H9 (cell line): ENCODE data around the gene MMEL1. TPM values are rescaled to one million over a fixed set of nuclear protein-coding genes. Genes with fewer than 3 reads are reported as not detected.

Experiments
- DNase-seq: peaks from one replicate; pipeline ENCODE4 v3.0.0-alpha.2; 2017
- H2AFZ ChIP-seq: one replicate; pipeline ENCODE4 v1.6.1; 2013; ENCODE audit warnings: mild to moderate bottlenecking, low read length, control low read depth, moderate library complexity
- H2AK5ac ChIP-seq: 2 replicates; pipeline ENCODE4 v1.6.1; 2013; ENCODE audit warnings: low read length, control low read depth, mixed read lengths; ENCODE audit not compliant: insufficient read length
- H2BK120ac ChIP-seq: one replicate; pipeline ENCODE4 v1.6.1; 2013; ENCODE audit warnings: low read depth, mild to moderate bottlenecking, low read length, control low read depth, inconsistent platforms; ENCODE audit not compliant: poor library complexity, severe bottlenecking
- H2BK12ac ChIP-seq: 2 replicates; pipeline ENCODE4 v1.6.1; 2013; ENCODE audit warnings: low read length, control low read depth, mixed read lengths, low read depth; ENCODE audit not compliant: insufficient read length
- H2BK15ac ChIP-seq: 2 replicates; pipeline ENCODE4 v1.6.1; 2013; ENCODE audit warnings: low read depth, low read length, control low read depth
- H2BK20ac ChIP-seq: one replicate; pipeline ENCODE4 v1.6.1; 2013; ENCODE audit warnings: low read depth, mild to moderate bottlenecking, low read length, control low read depth, inconsistent platforms; ENCODE audit not compliant: poor library complexity, severe bottlenecking
- H2BK5ac ChIP-seq: 2 replicates; pipeline ENCODE4 v1.6.1; 2013; ENCODE audit warnings: low read length, control low read depth, mixed read lengths; ENCODE audit not compliant: insufficient read length
- H3K14ac ChIP-seq: 2 replicates; pipeline ENCODE4 v1.6.1; 2013; ENCODE audit warnings: low read length, control low read depth; ENCODE audit not compliant: insufficient read depth
- H3K18ac ChIP-seq: 2 replicates; pipeline ENCODE4 v1.6.1; 2013; ENCODE audit warnings: low read depth, mild to moderate bottlenecking, mixed read lengths, low read length, control low read depth; ENCODE audit not compliant: insufficient read length
- H3K23ac ChIP-seq: 2 replicates; pipeline ENCODE4 v1.6.1; 2013; ENCODE audit warnings: low read length, control low read depth, mixed read lengths, low read depth; ENCODE audit not compliant: insufficient read length
- H3K23me2 ChIP-seq: 2 replicates; pipeline ENCODE4 v1.6.1; 2013; ENCODE audit warnings: low read depth, mild to moderate bottlenecking, mixed read lengths, low read length, control low read depth; ENCODE audit not compliant: insufficient read length, poor library complexity, severe bottlenecking
- H3K27ac ChIP-seq: 2 replicates; pipeline ENCODE4 v1.5.1; 2013; ENCODE audit warnings: low read length, control low read depth, mixed read lengths, low read depth; ENCODE audit not compliant: insufficient read length
- H3K27me3 ChIP-seq: 2 replicates; pipeline ENCODE4 v1.6.1; 2013; ENCODE audit warnings: low read length, control low read depth, inconsistent platforms; ENCODE audit not compliant: insufficient read depth
- H3K4ac ChIP-seq: 2 replicates; pipeline ENCODE4 v1.6.1; 2013; ENCODE audit warnings: low read depth, mild to moderate bottlenecking, control low read depth, inconsistent platforms, low read length, moderate library complexity
- H3K4me1 ChIP-seq: 2 replicates; pipeline ENCODE4 v1.6.1; 2013; ENCODE audit warnings: low read length, control low read depth, inconsistent platforms; ENCODE audit not compliant: insufficient read depth
- H3K4me2 ChIP-seq: 2 replicates; pipeline ENCODE4 v1.6.1; 2013; ENCODE audit warnings: low read length, control low read depth, mixed read lengths; ENCODE audit not compliant: insufficient read length, insufficient read depth
- H3K56ac ChIP-seq: 2 replicates; pipeline ENCODE4 v1.6.1; 2013; ENCODE audit warnings: low read depth, mild to moderate bottlenecking, mixed read lengths, low read length, control low read depth; ENCODE audit not compliant: insufficient read length
- H3K79me1 ChIP-seq: 2 replicates; pipeline ENCODE4 v1.6.1; 2013; ENCODE audit warnings: low read depth, mild to moderate bottlenecking, moderate library complexity, low read length, control low read depth, inconsistent platforms; ENCODE audit not compliant: insufficient read depth, poor library complexity, severe bottlenecking
- H3K79me2 ChIP-seq: 2 replicates; pipeline ENCODE4 v1.6.1; 2013; ENCODE audit warnings: low read length, control low read depth, inconsistent platforms; ENCODE audit not compliant: insufficient read depth
- H3K9ac ChIP-seq: 2 replicates; pipeline ENCODE4 v1.6.1; 2013; ENCODE audit warnings: low read length, control low read depth, mixed read lengths; ENCODE audit not compliant: insufficient read length; ENCODE audit errors: extremely low read depth
- H3K9me3 ChIP-seq: one replicate; pipeline ENCODE4 v1.6.1; 2013; ENCODE audit warnings: low read depth, low read length, inconsistent platforms; ENCODE audit not compliant: control insufficient read depth
- H3T11ph ChIP-seq: one replicate; pipeline ENCODE4 v1.6.1; 2013; ENCODE audit warnings: mild to moderate bottlenecking, low read length, control low read depth, inconsistent platforms
- H4K20me1 ChIP-seq: one replicate; pipeline ENCODE4 v1.6.1; 2013; ENCODE audit not compliant: control insufficient read depth, insufficient read length, insufficient read depth
- H4K5ac ChIP-seq: 2 replicates; pipeline ENCODE4 v1.6.1; 2013; ENCODE audit warnings: low read depth, mild to moderate bottlenecking, mixed read lengths, low read length, control low read depth; ENCODE audit not compliant: insufficient read length
- H4K8ac ChIP-seq: replicated peaks from 2 replicates; pipeline ENCODE4 v1.6.1; 2013; ENCODE audit warnings: low read length, control low read depth, mixed read lengths, low read depth; ENCODE audit not compliant: insufficient read length
- H4K91ac ChIP-seq: 2 replicates; pipeline ENCODE4 v1.6.1; 2013; ENCODE audit warnings: low read depth, mild to moderate bottlenecking, moderate library complexity, mixed read lengths, low read length, control low read depth; ENCODE audit not compliant: insufficient read length
- H3K27ac Mint-ChIP-seq, 3 experiments: 2 replicates in 2 of 3; 3 replicates in 1 of 3; pipeline ENCODE4 v1.8.0; 2020 to 2021; ENCODE audit warnings: mixed read lengths in 3 of 3, mild to moderate bottlenecking in 1 of 3, moderate library complexity in 1 of 3
- H3K27me3 Mint-ChIP-seq: 2 replicates; pipeline ENCODE4 v1.8.0; 2021; ENCODE audit warnings: low read depth, mild to moderate bottlenecking, moderate library complexity, mixed read lengths
- H3K36me3 Mint-ChIP-seq, 3 experiments: 2 replicates in 2 of 3; 3 replicates in 1 of 3; pipeline ENCODE4 v1.8.0; 2020 to 2021; ENCODE audit warnings: low read depth in 3 of 3, mixed read lengths in 3 of 3; ENCODE audit not compliant: insufficient read depth in 1 of 3
- H3K4me1 Mint-ChIP-seq, 2 experiments: 2 replicates each; pipeline ENCODE4 v1.8.0; 2020; ENCODE audit warnings: mixed read lengths in 2 of 2
- H3K4me3 Mint-ChIP-seq, 2 experiments: 2 replicates in 1 of 2; 3 replicates in 1 of 2; pipeline ENCODE4 v1.8.0; 2020 to 2021; ENCODE audit warnings: mild to moderate bottlenecking in 2 of 2, mixed read lengths in 2 of 2, moderate library complexity in 1 of 2
- H3K9me3 Mint-ChIP-seq, 2 experiments: 2 replicates in 1 of 2; 3 replicates in 1 of 2; pipeline ENCODE4 v1.8.0; 2020; ENCODE audit warnings: mild to moderate bottlenecking in 2 of 2, mixed read lengths in 2 of 2, moderate library complexity in 1 of 2
- WGBS: extraction: QIAGEN DNeasy Blood & Tissue Kit; methylation state at CpG from one replicate; pipeline ENCODE4 v1.1.7; 2013; ENCODE audit warnings: missing lambda C conversion rate, low lambda C conversion rate, mixed read lengths; ENCODE audit not compliant: insufficient read length; ENCODE audit errors: extremely low coverage; 5-methylcytosine and 5-hydroxymethylcytosine counted together
- total RNA-seq: library from RNA; stranded (reverse); gene quantifications from 2 replicates; pipeline ENCODE4 v1.2.1, GENCODE V29; 2021
- TF ChIP-seq, protein P1 (sequence below): fragments of 200-600 bp; sonication (generic); conservative IDR thresholded peaks from 3 replicates; pipeline ENCODE4 v1.8.0; 2021; ENCODE audit warnings: antibody characterized with exemption, mild to moderate bottlenecking

Gene MMEL1
- total RNA-seq, 1 experiment from 2014 or later, result 0.42 TPM

DNA sequence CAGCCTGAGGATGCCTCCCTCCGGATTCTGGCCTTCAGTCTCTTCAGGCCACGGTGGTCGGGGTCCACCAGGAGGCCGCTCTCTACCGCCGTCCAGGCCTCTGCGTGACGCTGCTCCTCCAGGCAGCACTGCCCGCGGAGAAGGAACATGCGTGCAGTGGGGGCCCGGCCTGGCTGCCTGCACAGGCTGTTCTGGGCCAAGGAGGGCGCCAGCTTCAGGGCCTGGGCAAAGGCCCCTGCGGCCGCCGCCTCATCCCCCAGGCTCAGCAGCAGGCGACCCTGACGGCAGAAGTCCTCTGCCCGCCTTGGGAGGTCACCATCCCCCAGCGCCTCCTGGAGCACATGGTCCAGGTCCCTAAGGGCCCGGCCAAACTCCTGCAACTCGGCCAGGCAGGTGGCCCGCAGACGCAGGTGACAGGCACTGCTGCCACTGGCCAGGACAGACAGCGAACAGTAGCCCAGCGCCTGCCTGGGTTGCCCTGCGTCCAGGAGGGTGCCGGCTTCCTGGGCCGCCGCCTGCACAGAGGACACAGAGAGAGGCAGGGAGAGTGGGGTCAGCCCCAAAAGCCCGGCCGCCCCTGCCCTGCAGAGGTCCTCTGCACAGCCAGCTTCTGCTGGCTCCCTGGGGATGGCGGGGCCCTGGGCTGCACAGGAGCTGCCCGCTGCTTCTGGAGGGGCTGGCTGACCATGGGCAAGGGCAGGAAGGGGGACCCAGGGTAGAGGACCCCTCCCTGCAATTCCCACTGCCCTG lies 8.7 kb upstream of the MMEL1 start:
- H3K4me1 Mint-ChIP-seq, result peaks cover 2 to 5% of the 10 kb centered on the region in 2 experiments; a peak in 1 of 4 replicates
- Histone ChIP-seq H2AK5ac (no peak overlapping the region), H4K5ac (no peak overlapping the region), H3K4ac (no peak overlapping the region), H3K14ac (no peak overlapping the region), H2BK20ac (no peak overlapping the region), H4K8ac (no peak overlapping the region), H2BK120ac (no peak overlapping the region), H3K23ac (no peak overlapping the region), H3K18ac (no peak overlapping the region), H3K4me2 (no peak overlapping the region), H3K27me3 (peaks cover 1% of the 10 kb centered on the region; the same call in 1 of the 2 replicates), H2AFZ (no peak overlapping the region), H3K9ac (no peak overlapping the region), H2BK15ac (no peak overlapping the region), H3T11ph (no peak overlapping the region), H2BK5ac (no peak overlapping the region), H4K20me1 (no peaks in the 10 kb centered on the region), H2BK12ac (no peak overlapping the region), H3K4me1 (no peaks in the 10 kb centered on the region), H3K23me2 (peaks cover 10% of the 10 kb centered on the region), H3K79me2 (no peaks in the 10 kb centered on the region), H3K79me1 (no peaks in the 10 kb centered on the region), H3K9me3 (peaks cover 6% of the 10 kb centered on the region), H3K27ac (no peak overlapping the region), H3K56ac (no peak overlapping the region), H4K91ac (no peak overlapping the region)
- peaks cover 0 to 8% (median 3%) of the 10 kb centered on the region in 3 experiments; a peak in 4 of 7 replicates for H3K36me3 Mint-ChIP-seq
- H3K4me3 Mint-ChIP-seq, result peak overlapping the region; percentile 74 to 86; a peak in 2 of 5 replicates
- no peak for DNase-seq
- TF ChIP-seq, protein P1, sequence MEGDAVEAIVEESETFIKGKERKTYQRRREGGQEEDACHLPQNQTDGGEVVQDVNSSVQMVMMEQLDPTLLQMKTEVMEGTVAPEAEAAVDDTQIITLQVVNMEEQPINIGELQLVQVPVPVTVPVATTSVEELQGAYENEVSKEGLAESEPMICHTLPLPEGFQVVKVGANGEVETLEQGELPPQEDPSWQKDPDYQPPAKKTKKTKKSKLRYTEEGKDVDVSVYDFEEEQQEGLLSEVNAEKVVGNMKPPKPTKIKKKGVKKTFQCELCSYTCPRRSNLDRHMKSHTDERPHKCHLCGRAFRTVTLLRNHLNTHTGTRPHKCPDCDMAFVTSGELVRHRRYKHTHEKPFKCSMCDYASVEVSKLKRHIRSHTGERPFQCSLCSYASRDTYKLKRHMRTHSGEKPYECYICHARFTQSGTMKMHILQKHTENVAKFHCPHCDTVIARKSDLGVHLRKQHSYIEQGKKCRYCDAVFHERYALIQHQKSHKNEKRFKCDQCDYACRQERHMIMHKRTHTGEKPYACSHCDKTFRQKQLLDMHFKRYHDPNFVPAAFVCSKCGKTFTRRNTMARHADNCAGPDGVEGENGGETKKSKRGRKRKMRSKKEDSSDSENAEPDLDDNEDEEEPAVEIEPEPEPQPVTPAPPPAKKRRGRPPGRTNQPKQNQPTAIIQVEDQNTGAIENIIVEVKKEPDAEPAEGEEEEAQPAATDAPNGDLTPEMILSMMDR, result no peak; the same call in 2 of the 3 replicates
- no CpG with 5 or more reads among the region's 34 CpGs for WGBS
- H3K9me3 Mint-ChIP-seq, result peaks cover 14 to 22% of the 10 kb centered on the region in 2 experiments
- H3K27ac Mint-ChIP-seq, result no peak overlapping the region
- peaks cover 38% of the 10 kb centered on the region for H3K27me3 Mint-ChIP-seq
